Suppressor macrophage treated with lipopolysaccharide for 4 hours (primary cell): ENCODE results near the gene MTA3.

Experiments used
- DNase-seq: peaks from one replicate; pipeline ENCODE4 v3.0.0-alpha.2; 2020

The MTA3 gene

DNA sequence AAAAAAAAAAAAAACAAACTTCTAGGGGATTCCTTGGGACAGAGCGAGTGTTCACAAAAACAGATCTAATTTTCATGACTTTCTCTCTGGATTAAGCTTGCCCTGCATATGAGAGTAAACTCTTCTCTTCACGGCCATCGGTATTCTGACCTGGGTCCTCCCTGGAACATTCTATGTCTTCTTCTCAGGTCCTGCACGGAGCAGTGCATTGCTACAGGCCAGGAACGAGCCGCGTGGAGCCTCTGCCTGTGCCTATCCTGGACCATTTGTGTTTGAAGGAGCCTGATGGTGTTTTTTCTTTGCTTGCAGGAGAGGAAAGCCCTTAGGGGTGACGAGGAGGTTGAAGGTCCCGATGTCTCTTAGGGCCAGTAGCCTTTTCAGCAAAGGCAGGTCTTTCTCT lies 197.3 kb downstream of the MTA3 start:
- DNase-seq, result no peak

- no peak for DNase-seq
Measured at GRCh38 chr2:42767080-42767898, 198.9 kb downstream of the MTA3 start.

- DNase-seq, result no peak
Measured at GRCh38 chr2:42767899-42768705, 199.7 kb downstream of the MTA3 start.

- DNase-seq, result no peak
Measured at GRCh38 chr2:42768706-42769256, 200.3 kb downstream of the MTA3 start.

- no peak for DNase-seq
Measured at GRCh38 chr2:42769583-42770287, 201.3 kb downstream of the MTA3 start.

- peak; percentile 63 for DNase-seq
Measured at GRCh38 chr2:42770288-42771131, 202.1 kb downstream of the MTA3 start.

DNA sequence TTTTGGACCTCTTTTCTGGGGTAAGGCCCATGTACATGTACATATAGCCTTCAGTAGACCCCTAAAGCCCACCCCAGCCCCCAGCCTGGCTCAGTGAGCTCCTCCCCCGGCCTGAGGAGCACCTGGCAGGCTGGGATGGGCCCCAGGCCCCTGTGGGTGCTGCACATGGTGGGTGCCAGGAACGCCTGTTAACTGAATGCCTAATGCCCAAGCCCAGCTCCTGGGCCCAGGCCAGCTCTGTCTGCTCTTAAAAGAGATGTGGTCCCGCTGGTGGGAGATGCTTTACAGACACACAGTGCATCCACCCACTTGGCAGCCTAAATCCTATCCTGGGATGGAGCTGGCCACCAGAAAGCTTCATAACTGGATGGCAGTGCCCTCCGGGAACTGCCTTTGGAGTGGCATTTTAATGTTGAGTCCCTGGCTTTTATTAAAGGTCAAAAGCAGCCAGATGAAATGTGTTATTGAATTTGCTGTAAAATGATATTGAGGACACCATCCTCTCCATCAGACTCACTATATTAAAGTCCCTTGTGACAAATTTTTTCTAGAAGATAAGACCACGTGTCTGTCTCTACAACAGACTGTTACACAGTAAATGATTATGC lies 203.2 kb downstream of the MTA3 start:
- no peak for DNase-seq

- no peak for DNase-seq
Measured at GRCh38 chr2:42775186-42775585, 206.8 kb downstream of the MTA3 start.

DNA sequence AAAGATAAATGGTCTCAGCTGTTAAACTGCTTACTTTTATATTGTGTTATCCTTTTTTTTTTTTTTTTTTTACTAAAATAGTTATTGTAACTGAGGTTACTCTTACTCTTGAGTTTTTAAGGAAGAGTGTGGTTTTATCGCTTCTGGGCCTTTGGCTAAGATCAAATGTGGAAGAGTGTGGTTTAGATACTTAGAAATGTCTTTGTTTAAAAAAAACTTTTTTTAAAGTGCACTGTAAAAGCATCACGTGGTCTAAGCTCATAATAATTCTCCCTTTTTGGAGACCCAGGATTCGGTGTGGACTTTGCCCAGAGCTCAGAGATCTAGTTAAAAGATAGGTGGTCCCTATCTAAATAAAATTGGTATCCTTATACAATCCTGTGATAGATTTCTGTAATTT lies 207.4 kb downstream of the MTA3 start:
- DNase-seq, result no peak

- DNase-seq, result no peak
Measured at GRCh38 chr2:42777883-42778805, 209.7 kb downstream of the MTA3 start.

GRCh38 chr2:42781181-42781580 lies 212.7 kb downstream of the MTA3 start:
- no peak for DNase-seq

DNA sequence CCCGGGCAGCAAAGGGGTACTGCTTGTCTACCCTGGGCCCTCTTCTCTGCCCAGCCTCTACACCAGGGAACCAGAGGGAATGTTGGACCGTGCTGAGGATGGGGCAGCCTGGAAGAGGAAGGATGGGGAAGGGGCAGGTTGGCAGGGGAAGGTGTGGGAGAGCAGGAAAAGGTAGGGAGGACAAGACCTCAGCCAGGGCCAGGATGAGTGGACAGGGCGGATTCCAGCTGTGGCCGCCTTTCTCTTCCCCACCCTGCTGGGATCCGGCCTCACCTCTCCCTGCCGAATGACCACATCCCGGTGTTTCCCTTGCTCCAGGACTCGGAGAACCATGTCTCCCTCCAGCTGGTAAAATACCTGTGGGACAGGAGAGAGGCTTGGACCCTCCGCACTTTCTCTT lies 215.1 kb downstream of the MTA3 start:
- no peak for DNase-seq

DNA sequence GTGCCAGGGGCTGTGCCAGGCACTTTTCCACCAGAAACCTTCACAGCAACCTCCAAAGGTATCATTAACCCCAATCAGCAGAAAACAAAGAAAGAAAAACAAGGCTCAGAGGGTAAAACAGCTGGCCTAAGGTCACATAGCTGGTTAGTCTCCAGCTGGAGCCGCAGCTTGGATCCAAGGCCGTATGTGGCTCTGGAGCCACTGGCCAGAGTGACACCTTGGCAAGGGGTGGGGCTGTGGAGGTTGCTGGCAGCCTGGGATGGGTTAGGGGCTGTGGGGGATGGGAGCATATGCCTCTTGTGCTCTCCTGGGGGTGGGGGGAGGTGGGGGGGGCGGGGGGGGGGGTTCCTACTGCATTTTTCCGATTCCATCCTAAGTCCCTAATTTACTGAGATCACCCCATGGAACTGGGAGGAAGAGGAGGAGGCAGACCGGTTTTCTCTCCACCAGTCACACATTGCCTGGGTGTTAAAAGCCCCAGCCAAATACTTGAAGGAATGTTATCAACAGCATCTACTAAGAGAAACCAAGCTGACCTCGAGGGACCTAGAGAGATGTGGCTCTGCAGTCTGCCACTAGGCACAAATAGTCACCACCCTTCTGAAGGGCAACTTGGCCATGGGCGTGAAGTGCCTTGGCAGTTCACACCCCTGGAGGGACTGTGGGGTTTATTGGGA lies 215.9 kb downstream of the MTA3 start:
- no peak for DNase-seq

DNA sequence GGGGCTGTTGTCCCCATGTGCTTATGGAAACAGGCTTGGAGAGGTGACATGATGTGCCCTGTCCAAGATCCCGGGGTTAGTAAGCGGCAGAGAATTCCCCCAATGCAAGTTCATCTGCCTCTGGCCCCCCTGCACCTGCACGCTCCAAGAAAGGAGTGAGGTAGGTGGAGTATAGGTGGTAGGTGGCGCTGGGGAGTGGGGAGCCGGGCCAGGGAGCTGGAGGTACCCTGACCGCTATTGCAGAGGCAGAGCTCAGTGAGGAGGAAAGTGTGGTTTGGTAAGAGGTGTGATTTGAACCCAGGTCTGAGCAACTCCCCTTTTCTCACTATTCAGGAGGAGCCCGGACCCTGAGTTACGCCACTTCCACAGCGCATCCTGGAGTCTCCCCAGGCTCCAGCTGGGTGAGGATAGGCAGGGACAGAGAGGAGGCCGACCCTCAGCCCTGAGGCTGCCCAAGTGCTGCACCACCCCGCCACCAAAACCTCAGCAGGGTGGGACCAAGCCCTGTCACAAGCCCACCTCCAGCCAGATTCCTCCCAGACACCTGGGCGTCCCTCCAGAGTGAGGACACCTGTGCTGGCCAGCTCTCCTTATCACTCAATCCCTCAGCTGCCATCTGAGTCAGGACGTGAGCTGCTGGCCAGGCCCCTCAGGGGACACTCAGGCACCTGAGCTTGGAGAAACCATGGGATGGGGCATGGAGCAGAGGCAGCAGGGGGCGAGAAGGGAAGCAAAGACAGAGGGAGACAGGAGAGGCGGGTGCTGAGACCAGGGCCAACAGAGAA lies 218.3 kb downstream of the MTA3 start:
- DNase-seq, result no peak

- no peak for DNase-seq
Measured at GRCh38 chr2:42787424-42787787, 219.0 kb downstream of the MTA3 start.

DNA sequence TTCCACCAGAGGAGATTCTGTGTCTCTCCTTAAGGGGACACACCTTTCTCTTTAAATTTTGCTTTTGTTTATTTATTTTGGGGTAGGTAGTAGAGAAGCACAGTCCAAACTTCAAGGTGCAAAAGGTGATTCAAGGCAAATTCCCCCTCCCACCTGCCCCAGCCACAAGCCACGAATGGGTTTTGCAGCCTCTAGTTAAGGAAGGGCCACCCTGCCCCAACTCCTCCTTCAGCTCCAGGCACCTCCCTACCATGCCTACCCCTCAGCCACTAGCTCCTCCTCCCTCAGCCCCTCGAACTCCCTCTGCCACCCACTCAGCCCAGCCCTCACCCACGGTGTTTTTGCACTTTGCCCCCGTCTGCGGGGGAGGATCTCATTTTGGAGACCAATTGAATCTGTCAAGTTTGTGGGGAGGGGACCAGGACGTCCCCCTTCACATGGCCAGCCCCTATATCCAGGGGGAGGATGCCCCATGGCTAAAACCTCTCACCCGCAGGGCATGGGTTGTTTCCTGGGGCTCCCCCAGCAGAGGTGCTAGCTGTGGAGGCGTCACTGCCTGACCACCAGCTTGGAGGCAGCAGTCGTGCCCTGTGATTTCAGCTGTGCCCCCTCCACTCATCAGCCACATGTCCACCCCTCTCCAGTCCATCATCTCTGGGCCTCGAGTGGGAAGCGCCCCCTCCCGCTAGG lies 219.5 kb downstream of the MTA3 start:
- no peak for DNase-seq

DNA sequence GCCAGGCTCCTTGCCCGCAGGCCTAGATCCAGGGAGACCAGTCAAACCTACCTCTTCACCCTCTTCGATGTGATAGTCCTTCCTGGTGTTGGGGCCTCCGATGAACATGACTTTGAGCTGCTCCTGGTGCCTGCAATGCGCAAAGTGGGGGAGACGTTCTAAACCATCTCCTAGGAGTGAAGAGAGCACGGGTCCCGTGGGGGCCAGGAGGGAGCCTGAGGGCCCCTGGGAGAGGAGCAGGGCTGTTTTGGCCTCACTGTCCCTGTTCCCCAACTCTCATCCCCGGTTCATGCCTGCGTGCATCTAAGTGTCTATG lies 220.0 kb downstream of the MTA3 start:
- DNase-seq, result no peak

GRCh38 chr2:42788882-42789281 lies 220.4 kb downstream of the MTA3 start:
- no peak for DNase-seq

DNA sequence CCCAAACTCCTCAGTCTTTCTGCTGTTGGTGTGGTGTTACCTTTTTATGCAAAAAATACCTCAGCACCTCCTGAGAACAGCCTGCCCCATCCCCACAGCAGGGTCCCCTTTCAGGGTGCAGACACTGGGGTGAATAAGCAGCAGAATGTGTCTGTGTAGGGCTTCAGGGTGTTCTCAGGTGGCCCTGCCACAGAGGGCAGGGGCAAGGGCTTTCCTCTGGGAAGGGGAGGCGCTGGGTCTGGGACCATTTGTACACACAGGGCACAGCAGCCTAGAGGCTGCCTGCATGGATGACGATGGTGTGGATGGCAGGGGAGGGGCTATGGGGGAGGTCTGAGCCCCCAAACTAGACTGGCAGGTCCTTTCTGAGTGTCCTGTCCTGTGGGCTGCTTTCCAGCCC lies 221.3 kb downstream of the MTA3 start:
- no peak for DNase-seq
